ENCODE measurements around the gene DERL3.

Gene DERL3

GRCh38 chr22:23801886-23802377, 36.9 kb downstream of the DERL3 start:
- no peak for DNase-seq (ENCODE audit: low read depth)

GRCh38 chr22:23801238-23801821, 37.5 kb downstream of the DERL3 start:
- no peak for DNase-seq (ENCODE audit: low read depth)

- no peak for DNase-seq (ENCODE audit: low read depth)
Measured at GRCh38 chr22:23800297-23801237, 38.2 kb downstream of the DERL3 start.

GRCh38 chr22:23796461-23796860, 42.3 kb downstream of the DERL3 start:
- no peak for DNase-seq (ENCODE audit: low read depth)

- DNase-seq (ENCODE audit: low read depth), result no peak
Measured at GRCh38 chr22:23793326-23793725, 45.5 kb downstream of the DERL3 start.

GRCh38 chr22:23791738-23792645, 46.8 kb downstream of the DERL3 start:
- no peak for DNase-seq (ENCODE audit: low read depth)

- no peak for DNase-seq (ENCODE audit: low read depth)
Measured at GRCh38 chr22:23790819-23791737, 47.7 kb downstream of the DERL3 start.

- DNase-seq (ENCODE audit: low read depth), result no peak
Measured at GRCh38 chr22:23789638-23790037, 49.2 kb downstream of the DERL3 start.

GRCh38 chr22:23789121-23789520, 49.7 kb downstream of the DERL3 start:
- no peak for DNase-seq (ENCODE audit: low read depth)

- DNase-seq (ENCODE audit: low read depth), result no peak
Measured at GRCh38 chr22:23787910-23788309, 50.9 kb downstream of the DERL3 start.

GRCh38 chr22:23787600-23787896, 51.3 kb downstream of the DERL3 start:
- DNase-seq (ENCODE audit: low read depth), result no peak

- peak; percentile 64 for DNase-seq (ENCODE audit: low read depth)
Measured at GRCh38 chr22:23786752-23787599, 51.8 kb downstream of the DERL3 start, which contains the start of gene SMARCB1. Gene SMARCB1 (plus strand): TSS chr22:23786966. CDS start chr22:23787170, 204 bp downstream.

- no peak for DNase-seq (ENCODE audit: low read depth)
Measured at GRCh38 chr22:23786261-23786710, 52.5 kb downstream of the DERL3 start.
